Hypothalamus (tissue), 51 donors: ENCODE measurements around the gene PTBP2.

Source experiments
- DNase-seq, 51 donors: peaks; one replicate each; lab custom pipeline; 2025; lab: John Stamatoyannopoulos, UW

PTBP2 gene

DNA sequence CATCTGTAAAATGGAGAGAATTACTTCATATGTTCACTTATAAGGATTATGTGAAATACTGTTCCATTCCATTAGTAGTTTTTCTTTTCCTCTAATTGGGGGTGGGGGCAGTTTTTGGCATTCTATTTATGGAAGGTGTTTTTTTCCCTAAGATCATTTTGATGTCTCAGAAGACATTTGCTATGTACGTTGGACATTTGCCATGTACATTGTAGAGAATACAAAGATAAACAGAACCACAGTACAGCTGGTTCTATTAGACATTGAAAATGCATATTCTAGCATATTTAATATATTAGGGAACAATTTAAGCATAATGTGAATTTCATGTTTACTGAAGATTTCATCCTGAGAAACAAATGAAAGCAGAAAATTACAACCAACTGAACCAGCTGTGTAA is 98.5 kb downstream of the PTBP2 start:
- no peak for DNase-seq

DNA sequence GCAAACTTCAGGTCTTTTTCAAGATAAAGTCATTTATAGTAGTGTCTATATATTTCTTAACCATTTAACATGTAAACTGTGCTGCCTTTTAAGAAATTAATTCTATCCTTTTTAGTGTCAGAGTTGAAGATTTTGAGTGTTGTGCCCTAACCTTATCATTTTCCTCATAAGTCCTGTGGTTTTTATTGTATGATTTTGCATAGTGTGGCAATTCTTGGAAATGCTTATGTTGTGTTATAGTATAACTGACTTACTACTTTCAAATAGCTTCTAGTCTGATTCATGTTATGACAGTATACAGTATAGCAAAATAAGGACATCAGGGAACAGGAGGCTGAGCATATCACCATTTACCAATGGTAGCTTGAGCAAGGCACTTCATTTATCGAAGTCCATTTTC is 99.1 kb downstream of the PTBP2 start:
- no peak for DNase-seq

DNA sequence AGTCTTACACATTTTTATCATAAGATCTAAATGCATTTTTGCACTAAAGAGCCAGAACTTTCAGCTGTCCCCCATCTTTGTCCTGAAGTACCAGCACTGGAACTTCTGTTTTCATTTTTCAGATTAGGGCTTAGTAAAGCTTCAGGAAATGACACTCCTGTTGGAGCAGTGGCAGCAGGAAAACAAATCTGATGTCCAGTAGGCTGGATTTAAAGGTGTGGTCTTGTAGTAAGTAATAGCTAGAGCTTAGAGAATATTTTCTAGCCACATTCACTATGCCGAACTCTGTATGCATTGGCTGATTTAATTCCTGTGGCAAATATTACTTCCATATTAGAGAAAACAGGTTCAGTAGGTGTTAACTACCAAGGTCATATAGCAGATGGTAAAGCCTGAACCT is 103.6 kb downstream of the PTBP2 start:
- no peak for DNase-seq

DNA sequence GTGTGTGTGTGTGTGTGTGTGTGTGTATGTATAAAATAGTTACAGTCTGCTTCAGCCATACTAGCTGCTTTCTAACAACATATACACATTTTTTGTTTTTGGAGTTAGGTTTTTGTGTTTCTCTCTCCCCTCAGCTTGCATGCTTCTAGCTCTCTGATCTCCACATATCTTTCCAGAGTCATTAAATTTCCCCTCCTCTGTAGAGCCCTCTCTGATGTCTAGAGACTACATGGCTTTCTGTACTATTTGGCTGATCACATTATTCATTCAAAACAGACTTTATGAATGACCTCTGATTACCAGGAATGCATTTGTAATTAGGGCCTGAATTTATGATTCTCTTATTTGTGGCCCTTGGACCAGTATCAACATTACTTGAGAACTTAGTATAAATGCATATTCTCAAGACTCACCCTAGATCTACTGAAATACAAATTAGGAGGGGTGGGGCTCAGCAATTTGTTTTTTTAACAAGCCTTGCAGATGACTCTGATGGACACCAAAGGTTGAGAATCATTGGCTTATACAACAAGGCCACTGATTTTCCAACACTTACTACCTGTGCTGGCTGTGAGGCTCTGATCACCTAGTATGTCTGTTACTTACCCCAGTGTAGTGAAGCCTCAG is 104.5 kb downstream of the PTBP2 start:
- no peak for DNase-seq

DNA sequence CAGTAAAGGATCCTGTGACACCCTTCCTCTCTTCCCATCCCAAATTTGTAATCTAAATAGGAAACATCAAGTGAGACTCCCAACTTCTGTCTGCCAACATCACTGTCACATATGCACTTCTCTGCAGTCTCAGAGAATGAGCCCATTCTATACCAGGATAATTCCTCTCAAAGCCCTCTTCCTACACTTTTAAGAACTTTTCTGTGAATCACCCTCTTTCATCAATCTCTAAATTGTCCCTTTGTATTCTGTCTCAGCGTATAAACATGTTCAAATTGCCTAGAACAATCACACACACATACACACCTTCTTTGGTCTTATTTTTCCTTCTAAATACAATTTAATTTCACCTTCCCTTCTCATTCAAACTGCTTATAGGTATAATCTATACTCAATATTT is 111.8 kb downstream of the PTBP2 start:
- DNase-seq = no peak

DNA sequence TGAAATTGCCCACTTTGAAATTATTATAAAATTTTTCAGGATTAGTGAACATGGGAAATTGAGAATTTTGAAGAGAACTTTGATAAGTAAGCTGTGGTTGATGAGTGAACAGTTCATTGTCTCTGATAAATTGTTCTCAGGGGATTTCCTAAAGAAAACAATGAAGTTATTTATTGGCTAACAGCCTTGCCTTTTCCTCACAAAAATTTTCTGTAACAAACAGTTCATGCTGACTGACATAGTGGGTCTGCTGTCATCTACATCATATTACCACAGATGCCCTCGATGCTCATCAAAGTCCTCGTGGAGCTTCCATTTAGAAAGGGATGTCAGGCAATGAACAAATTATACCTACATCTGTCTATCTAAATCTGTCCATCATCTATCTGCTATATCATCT is 113.4 kb downstream of the PTBP2 start:
- DNase-seq = no peak

DNA sequence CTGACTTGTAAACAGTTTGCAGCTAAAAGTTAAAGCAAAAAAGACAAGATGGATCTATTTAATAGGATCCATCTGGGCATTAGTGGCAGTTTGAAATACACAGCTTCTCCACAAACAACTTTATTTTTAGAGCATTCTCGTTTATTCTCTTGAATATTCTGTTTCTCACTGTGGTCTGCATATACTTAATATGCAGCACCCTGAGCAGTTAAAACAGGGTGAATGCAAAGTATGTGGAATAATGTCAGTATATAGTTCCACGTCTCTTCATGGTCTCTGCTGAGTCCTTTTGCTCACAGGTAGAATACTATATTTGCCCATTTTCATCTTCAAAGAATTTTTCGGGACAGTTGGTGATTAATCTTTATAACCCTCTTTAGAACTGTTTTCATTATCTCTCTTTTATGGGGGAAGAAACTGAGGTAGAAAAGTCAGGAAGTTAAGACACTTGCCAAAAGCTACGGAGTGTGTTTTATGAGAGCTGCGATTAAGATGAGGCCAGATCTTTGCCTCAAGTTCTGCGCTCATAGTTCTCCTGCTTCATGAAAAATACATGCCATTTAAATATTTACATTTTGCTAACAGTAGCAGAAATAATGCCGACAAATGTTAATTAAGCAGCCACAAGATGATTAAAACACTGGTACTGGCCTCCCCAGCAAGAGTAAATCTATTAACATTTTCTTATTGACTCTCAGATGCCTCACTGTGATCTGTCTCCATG is 115.6 kb downstream of the PTBP2 start:
- DNase-seq = no peak

DNA sequence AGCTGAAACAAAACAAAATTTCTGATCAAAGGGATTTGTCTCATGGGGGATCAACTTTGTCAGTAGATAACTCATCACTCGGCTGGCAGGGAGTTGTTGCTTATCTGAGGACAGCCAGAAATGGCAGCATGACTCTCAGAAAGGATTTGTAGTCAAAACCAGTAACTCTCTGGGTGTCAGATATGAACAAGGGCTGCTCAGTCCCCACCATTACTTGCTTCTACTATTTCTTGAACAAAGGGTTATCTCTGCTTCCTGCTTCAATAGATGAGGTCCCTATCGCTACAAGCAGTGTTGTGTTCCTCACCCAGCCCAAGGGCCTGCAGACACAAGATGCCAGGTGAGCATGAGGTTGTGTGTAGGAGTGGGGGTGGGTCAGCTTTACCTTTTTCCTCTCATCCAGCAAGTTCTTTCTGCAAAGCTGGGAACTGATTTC is 116.2 kb downstream of the PTBP2 start:
- no peak for DNase-seq

DNA sequence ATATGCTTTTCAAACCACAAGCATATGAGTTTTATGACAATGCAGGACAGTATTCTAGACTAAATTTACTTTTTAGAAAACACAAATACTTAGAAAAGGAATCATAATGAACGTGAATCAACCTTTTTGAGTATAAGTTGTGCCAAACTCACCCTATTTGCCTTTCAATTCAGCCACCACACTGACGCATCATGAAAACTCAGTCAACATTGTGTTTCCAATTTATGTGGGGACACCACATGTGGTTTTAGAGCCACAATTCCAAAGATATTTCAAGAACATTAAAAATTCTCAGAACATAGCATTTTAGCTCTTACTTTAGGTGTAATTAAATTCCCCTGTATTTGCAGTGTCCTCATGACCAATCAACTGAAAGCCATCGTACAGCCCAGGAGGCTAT is 118.8 kb downstream of the PTBP2 start:
- DNase-seq = no peak

DNA sequence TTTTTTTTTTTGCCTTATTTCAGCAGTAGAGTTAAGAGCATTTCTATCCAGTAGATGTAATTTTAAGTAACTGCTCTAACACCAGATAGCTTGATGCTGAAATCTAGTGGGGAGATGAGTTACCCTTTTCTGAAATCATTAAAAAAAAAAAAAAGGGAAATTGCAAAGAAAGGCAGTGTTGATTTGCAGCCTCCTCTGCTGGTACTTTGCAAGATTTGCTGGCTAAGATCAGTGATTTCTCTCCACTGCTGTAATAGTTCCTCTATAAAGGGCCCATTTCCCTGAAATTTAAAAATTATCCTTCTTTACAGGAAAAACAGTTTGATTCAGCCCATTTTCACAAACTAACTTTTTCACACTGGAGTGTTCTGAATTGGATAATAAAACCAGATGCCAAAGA is 120.6 kb downstream of the PTBP2 start:
- DNase-seq = no peak

DNA sequence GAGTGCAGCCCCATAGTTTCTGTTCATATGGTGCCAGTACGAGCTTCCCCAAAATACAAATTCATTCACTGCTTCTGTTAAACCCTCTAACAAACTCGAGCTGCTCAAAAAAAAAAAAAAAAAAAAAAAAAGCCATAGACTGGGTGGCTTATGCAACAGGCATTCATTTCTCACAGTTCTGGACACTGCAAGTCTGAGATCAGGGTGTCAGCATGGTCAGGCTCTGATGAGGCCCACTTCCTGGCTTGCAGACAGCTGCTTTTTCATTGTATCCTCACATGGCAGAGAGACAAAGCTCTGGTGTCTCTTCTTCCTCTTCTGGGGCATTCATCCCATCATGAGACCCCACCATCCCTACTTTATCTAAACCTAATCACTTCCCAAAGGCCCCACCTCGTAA is 121.6 kb downstream of the PTBP2 start:
- DNase-seq = peak in 1 of 51 donors; percentile 1

DNA sequence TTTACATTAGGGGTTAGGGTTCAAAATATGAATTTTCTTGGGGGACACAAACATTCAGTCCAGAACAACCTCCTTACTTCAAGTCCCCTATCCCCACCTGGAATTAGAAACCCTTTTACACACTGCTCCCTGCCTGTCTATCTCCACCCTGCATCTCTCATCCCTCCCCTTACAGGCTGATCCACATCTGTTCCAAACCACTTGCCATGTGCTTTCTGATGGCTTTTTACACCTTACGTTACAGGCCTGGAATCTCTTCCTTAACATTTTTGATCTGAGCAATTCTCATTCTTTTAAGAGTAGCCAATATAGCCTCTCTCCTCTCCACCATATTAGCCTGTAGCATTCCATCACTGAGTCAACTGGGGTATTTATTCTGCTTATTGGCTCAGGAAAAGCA is 122.0 kb downstream of the PTBP2 start:
- DNase-seq = no peak

DNA sequence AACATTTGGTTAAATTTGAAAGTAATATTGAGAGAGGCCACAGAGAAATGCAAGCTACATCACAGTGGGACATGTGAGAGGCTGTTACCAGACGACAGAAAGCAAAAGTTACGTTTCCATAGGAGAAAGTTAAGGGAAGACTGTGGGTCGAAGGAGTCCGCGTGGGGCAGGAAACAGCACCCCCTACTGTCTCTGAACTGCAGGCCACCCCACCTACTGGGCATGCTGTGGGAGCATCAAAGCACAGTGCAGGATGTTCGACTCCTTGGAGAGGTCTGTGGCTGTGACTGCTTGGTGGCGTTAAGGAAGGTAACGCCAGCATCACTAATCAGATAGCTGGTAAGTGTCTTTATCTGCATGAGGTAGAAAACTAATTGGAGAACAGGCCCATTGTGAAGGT is 123.9 kb downstream of the PTBP2 start:
- DNase-seq = peak in 11 of 51 donors; percentile 0 to 28 (median 15)

DNA sequence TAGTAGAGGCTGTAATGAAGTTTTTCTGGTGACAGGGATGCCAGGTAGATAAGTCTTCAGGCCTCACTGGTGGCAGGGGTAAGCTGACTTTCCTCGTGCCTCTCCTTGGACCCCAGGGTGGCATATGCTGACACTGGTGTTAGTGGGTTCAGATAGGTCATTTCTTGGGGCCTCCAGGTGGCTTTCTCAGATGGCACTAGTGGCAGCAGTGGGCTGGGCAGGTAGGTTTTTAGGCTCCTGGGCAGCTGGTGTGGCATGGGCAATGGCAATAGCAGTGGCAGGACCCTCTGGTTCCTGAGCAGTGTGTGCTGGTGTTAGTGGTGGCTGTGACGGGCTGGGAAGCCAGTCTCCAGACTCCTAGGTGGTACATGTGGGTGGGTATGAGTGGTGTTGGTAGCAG is 140.3 kb downstream of the PTBP2 start:
- no peak for DNase-seq

DNA sequence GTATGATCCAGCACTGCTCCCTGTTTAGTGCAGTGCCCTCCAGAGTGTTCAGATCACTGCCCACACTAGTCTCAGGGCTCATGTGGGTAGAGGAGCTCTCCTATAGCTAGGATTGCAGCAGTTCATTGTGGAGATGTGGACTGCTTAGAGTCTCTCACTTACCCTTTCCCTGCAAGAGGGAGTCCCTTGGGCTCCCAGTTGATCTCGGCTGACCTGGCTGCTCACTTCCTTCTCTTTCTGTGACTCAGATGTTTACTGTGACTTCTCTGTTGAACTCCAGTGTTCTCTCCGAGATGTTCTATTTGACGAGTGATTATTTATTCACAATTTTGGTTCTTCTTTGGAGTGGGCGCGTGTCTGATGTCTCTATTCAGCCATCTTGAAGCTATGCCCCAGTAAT is 141.9 kb downstream of the PTBP2 start:
- no peak for DNase-seq
